BE2C (cell line): Measurements from ENCODE around the gene IL4.

Source experiments
- DNase-seq: peaks from one replicate; pipeline ENCODE4 v3.0.0-alpha.2; 2020
- H3K27me3 ChIP-seq: fragments of 250-450 bp; sonication (Bioruptor Pico); 2 replicates; pipeline ENCODE4 v1.5.1; 2020; ENCODE audit warnings: mild to moderate bottlenecking
- H3K36me3 ChIP-seq: fragments of 250-450 bp; sonication (Bioruptor Pico); 2 replicates; pipeline ENCODE4 v1.5.1; 2020; ENCODE audit warnings: mild to moderate bottlenecking
- H3K4me1 ChIP-seq: fragments of 250-450 bp; sonication (Bioruptor Pico); 2 replicates; pipeline ENCODE4 v1.5.1; 2020
- H3K4me3 ChIP-seq: 2 replicates; pipeline ENCODE4 v1.5.1; 2011; ENCODE audit warnings: low read depth, low read length
- H3K9me3 ChIP-seq: fragments of 250-450 bp; sonication (Bioruptor Pico); 2 replicates; pipeline ENCODE4 v1.5.1; 2020
- TF ChIP-seq, protein P1 (sequence below): IDR thresholded peaks from 2 replicates; pipeline ENCODE4 v1.5.1; 2012; ENCODE audit warnings: mild to moderate bottlenecking, low read depth, low read length

Gene IL4

DNA sequence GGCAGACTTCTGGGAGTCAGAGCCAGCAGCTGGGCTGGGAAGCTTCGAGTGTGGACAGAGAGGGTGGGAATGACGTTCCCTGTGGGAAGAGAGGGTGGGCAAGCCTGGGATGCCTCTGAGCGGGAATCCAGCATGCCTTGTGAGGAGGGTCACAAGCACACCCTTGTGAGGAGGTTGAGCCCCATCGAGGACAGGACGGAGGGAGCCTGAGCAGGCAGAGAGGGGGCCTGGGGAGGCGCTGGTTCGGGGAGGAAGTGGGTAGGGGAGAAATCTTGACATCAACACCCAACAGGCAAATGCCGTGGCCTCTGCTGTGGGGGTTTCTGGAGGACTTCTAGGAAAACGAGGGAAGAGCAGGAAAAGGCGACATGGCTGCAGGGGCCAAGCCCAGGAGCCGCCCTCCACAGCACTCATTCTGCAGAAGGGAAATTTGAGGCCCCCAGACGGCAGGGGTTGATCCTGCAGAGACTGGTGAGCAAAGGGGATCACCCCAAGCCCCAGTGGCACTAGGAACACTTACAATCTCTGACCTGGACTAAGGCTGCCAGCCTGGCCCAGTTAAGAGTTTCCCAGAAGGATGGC, 16.9 kb upstream of the IL4 start:
- no peak for DNase-seq
- TF ChIP-seq, protein P1, sequence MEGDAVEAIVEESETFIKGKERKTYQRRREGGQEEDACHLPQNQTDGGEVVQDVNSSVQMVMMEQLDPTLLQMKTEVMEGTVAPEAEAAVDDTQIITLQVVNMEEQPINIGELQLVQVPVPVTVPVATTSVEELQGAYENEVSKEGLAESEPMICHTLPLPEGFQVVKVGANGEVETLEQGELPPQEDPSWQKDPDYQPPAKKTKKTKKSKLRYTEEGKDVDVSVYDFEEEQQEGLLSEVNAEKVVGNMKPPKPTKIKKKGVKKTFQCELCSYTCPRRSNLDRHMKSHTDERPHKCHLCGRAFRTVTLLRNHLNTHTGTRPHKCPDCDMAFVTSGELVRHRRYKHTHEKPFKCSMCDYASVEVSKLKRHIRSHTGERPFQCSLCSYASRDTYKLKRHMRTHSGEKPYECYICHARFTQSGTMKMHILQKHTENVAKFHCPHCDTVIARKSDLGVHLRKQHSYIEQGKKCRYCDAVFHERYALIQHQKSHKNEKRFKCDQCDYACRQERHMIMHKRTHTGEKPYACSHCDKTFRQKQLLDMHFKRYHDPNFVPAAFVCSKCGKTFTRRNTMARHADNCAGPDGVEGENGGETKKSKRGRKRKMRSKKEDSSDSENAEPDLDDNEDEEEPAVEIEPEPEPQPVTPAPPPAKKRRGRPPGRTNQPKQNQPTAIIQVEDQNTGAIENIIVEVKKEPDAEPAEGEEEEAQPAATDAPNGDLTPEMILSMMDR, result no peak
- no peaks in the 10 kb centered on the region for H3K27me3 ChIP-seq
- H3K4me1 ChIP-seq, result no peaks in the 10 kb centered on the region
- H3K9me3 ChIP-seq, result no peaks in the 10 kb centered on the region
- H3K4me3 ChIP-seq, result no peak overlapping the region; the same call in 1 of the 2 replicates
- H3K36me3 ChIP-seq, result no peaks in the 10 kb centered on the region

DNA sequence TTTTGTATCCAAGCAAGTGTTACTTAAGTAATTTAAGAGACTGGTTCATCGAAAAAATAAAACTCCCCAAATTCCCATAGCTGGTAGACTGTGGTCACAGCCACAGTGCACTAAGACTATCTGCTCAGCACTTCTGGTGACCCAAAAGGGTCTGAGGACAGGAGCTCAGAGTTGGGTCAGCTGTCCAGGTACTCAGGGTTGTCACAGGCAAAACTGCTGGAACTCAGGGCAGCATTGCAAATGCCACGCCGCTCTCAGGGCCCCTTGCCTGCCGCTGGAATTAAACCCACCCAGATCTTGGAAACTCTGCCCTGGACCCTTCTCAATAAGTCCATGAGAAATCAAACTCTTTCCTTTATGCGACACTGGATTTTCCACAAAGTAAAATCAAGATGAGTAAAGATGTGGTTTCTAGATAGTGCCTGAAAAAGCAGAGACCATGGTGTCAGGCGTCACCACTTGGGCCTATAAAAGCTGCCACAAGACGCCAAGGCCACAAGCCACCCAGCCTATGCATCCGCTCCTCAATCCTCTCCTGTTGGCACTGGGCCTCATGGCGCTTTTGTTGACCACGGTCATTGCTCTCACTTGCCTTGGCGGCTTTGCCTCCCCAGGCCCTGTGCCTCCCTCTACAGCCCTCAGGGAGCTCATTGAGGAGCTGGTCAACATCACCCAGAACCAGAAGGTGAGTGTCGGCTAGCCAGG, 16.0 kb upstream of the IL4 start, which contains the start of gene IL13:
Gene IL13 (plus strand): TSS at position 498 of the 705 bp plus-strand sequence. CDS start 14 bp downstream, at position 512.
- no peaks in the 10 kb centered on the region for H3K4me1 ChIP-seq
- no peaks in the 10 kb centered on the region for H3K36me3 ChIP-seq
- H3K4me3 ChIP-seq, result no peak within 1 kb of the TSS
- TF ChIP-seq, protein P1, result no peak
- no peaks in the 10 kb centered on the region for H3K9me3 ChIP-seq
- H3K27me3 ChIP-seq, result no peaks in the 10 kb centered on the region
- DNase-seq, result no peak

DNA sequence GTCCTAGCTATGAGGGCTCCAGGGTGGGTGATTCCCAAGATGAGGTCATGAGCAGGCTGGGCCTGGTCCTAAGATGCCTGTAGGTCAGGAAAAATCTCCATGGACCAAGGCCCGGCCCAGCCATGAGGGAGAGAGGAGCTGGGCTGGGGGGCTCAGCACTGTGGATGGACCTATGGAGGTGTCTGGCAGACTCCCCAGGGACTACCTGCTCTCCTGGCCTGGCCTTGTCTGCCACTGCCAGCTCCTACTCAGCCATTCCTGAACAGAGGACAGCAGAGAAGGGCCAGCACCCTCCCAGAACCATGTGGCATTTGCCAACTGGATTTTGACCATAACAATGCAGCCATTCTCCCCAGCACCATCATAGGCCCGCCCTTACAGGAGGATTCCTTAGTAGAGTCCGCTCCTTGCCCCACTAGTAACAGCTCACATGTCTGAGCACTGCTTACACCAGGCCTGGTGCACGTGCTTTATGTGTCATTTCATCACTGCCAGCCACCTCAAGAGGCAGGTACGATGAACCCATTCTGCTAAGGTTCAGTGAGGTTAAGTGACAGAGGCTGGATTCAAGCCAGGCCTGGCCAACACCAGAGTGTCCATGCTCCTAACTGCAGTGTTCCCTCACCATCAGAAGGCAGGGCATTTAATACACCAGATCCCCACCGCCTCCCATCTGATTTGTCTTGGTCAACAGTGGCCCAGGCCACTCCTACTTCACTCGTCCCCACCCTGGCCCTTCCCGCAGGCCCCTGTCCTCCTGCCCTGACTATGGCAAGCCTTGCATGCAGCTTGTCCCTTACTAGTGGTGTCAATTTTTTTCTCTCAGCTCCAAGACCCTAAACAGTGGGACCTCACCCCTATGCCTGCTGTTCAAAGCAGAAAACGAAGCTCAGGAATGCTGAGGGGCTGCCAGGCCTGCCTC, 15.1 kb upstream of the IL4 start:
- H3K36me3 ChIP-seq, result no peaks in the 10 kb centered on the region
- no peak overlapping the region for H3K4me3 ChIP-seq
- TF ChIP-seq, protein P1, result no peak
- no peak for DNase-seq
- H3K27me3 ChIP-seq, result no peaks in the 10 kb centered on the region
- H3K4me1 ChIP-seq, result peaks cover 2% of the 10 kb centered on the region; the same call in 1 of the 2 replicates
- H3K9me3 ChIP-seq, result no peaks in the 10 kb centered on the region

DNA sequence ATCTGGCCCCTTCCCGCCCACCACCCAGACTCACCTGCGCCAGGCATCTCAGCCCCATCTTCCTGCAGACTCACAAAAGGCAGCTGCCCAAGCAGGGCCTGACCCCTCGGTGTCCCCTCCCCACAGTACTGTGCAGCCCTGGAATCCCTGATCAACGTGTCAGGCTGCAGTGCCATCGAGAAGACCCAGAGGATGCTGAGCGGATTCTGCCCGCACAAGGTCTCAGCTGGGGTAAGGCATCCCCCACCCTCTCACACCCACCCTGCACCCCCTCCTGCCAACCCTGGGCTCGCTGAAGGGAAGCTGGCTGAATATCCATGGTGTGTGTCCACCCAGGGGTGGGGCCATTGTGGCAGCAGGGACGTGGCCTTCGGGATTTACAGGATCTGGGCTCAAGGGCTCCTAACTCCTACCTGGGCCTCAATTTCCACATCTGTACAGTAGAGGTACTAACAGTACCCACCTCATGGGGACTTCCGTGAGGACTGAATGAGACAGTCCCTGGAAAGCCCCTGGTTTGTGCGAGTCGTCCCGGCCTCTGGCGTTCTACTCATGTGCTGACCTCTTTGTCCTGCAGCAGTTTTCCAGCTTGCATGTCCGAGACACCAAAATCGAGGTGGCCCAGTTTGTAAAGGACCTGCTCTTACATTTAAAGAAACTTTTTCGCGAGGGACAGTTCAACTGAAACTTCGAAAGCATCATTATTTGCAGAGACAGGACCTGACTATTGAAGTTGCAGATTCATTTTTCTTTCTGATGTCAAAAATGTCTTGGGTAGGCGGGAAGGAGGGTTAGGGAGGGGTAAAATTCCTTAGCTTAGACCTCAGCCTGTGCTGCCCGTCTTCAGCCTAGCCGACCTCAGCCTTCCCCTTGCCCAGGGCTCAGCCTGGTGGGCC, 13.9 kb upstream of the IL4 start:
- Histone ChIP-seq H3K4me3 (no peak overlapping the region), H3K36me3 (no peaks in the 10 kb centered on the region), H3K4me1 (peaks cover 2% of the 10 kb centered on the region; the same call in 1 of the 2 replicates), H3K9me3 (no peaks in the 10 kb centered on the region), H3K27me3 (no peaks in the 10 kb centered on the region)
- DNase-seq, result no peak
- TF ChIP-seq, protein P1, result no peak

DNA sequence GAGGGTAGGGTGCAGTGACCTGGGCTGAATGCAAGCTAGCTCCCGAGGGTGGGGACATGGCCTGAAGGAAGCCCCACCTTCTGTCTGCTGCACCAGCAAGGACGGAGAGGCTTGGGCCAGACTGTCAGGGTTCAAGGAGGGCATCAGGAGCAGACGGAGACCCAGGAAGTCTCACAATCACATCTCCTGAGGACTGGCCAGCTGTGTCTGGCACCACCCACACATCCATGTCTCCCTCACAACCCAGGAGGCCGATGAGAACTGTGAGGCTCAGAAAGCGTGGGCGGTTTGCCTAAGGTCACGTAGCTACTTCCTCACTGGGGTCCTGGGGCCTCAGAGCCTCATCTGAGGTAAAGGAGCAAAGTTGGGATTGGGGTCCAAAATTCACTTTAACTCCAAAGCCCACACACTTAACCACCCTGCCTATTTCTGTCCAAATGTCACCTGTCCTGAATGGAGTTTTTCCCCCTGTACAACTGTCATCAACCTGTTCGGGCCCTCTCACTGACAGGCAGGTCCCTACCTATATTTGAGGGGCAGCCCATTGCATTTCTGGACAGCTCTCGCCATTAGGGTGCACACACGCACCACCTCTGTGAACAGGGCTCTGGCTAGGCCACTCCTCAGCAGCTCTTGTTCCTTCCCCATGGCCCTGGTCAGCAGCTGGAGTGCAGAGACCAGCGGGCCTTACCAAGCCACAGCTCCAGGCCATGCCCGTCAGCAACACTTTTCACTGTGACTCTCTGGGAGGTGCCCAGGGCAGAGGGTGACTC, 12.4 kb upstream of the IL4 start:
- Histone ChIP-seq H3K27me3 (no peaks in the 10 kb centered on the region), H3K4me3 (no peak overlapping the region), H3K9me3 (no peaks in the 10 kb centered on the region), H3K4me1 (peaks cover 2% of the 10 kb centered on the region; the same call in 1 of the 2 replicates), H3K36me3 (no peaks in the 10 kb centered on the region)
- DNase-seq, result no peak
- TF ChIP-seq, protein P1, result no peak
